ENCODE data around the gene UBA1.

UBA1 gene

GRCh38 chrX:47177079-47177478, 16.6 kb upstream of the UBA1 start:
- H2AFZ ChIP-seq (ENCODE audit: low read length) = no peak overlapping the region
- no peaks in the 10 kb centered on the region for H4K20me1 ChIP-seq (ENCODE audit: insufficient read depth, low read length)
- no peaks in the 10 kb centered on the region for H3K9me2 ChIP-seq (ENCODE audit: low read depth, low read length)
- no peaks in the 10 kb centered on the region for H3K79me2 ChIP-seq (ENCODE audit: insufficient read depth, low read length)
- no peaks in the 10 kb centered on the region for H3K4me1 ChIP-seq (ENCODE audit: insufficient read depth, low read length, severe bottlenecking)
- no peak overlapping the region for H3K4me2 ChIP-seq (ENCODE audit: low read length)
- H3K9me3 ChIP-seq (ENCODE audit: low read length) = no peaks in the 10 kb centered on the region
- no peak for TF ChIP-seq CTCF (IDR thresholded peaks at IDR 0.05; ENCODE audit: low read length)
- no peak for TF ChIP-seq EZH2 (IDR thresholded peaks at IDR 0.05; ENCODE audit: borderline replicate concordance, low read length)
- H3K4me3 ChIP-seq (ENCODE audit: low read depth, low read length, poor library complexity, severe bottlenecking) = no peak overlapping the region
- peaks cover 60% of the 10 kb centered on the region for H3K36me3 ChIP-seq (ENCODE audit: insufficient read depth, low read length)
- H3K27ac ChIP-seq (ENCODE audit: low read depth, low read length, poor library complexity, severe bottlenecking) = no peak overlapping the region
- no peaks in the 10 kb centered on the region for H3F3A ChIP-seq (ENCODE audit: insufficient read depth, low read length)
- no peak overlapping the region for H3K9ac ChIP-seq (ENCODE audit: low read length)
- H3K27me3 ChIP-seq (ENCODE audit: insufficient read depth, low read length) = no peaks in the 10 kb centered on the region

- no peak for TF ChIP-seq EZH2 (IDR thresholded peaks at IDR 0.05; ENCODE audit: borderline replicate concordance, low read length)
- no peak for TF ChIP-seq CTCF (IDR thresholded peaks at IDR 0.05; ENCODE audit: low read length)
- H3K4me3 ChIP-seq (ENCODE audit: low read depth, low read length, poor library complexity, severe bottlenecking) = no peak overlapping the region
- H3K9me3 ChIP-seq (ENCODE audit: low read length) = no peaks in the 10 kb centered on the region
- H3K9ac ChIP-seq (ENCODE audit: low read length) = no peak overlapping the region
- H3K9me2 ChIP-seq (ENCODE audit: low read depth, low read length) = no peaks in the 10 kb centered on the region
- no peaks in the 10 kb centered on the region for H3K27me3 ChIP-seq (ENCODE audit: insufficient read depth, low read length)
- H3K4me2 ChIP-seq (ENCODE audit: low read length) = no peak overlapping the region
- no peaks in the 10 kb centered on the region for H4K20me1 ChIP-seq (ENCODE audit: insufficient read depth, low read length)
- H2AFZ ChIP-seq (ENCODE audit: low read length) = no peak overlapping the region
- no peaks in the 10 kb centered on the region for H3K4me1 ChIP-seq (ENCODE audit: insufficient read depth, low read length, severe bottlenecking)
- H3K79me2 ChIP-seq (ENCODE audit: insufficient read depth, low read length) = no peaks in the 10 kb centered on the region
- no peaks in the 10 kb centered on the region for H3F3A ChIP-seq (ENCODE audit: insufficient read depth, low read length)
- H3K27ac ChIP-seq (ENCODE audit: low read depth, low read length, poor library complexity, severe bottlenecking) = no peak overlapping the region
- peaks cover 64% of the 10 kb centered on the region for H3K36me3 ChIP-seq (ENCODE audit: insufficient read depth, low read length)
Measured at GRCh38 chrX:47178337-47178736, 15.3 kb upstream of the UBA1 start.

GRCh38 chrX:47179221-47179927, 14.3 kb upstream of the UBA1 start:
- Histone ChIP-seq H3K4me3 (ENCODE audit: low read depth, low read length, poor library complexity, severe bottlenecking) (no peak overlapping the region), H3K79me2 (ENCODE audit: insufficient read depth, low read length) (no peaks in the 10 kb centered on the region), H2AFZ (ENCODE audit: low read length) (no peak overlapping the region), H3K36me3 (ENCODE audit: insufficient read depth, low read length) (peaks cover 59% of the 10 kb centered on the region), H4K20me1 (ENCODE audit: insufficient read depth, low read length) (no peaks in the 10 kb centered on the region), H3K9me2 (ENCODE audit: low read depth, low read length) (no peaks in the 10 kb centered on the region), H3K9ac (ENCODE audit: low read length) (no peak overlapping the region), H3F3A (ENCODE audit: insufficient read depth, low read length) (no peaks in the 10 kb centered on the region), H3K4me2 (ENCODE audit: low read length) (no peak overlapping the region), H3K27ac (ENCODE audit: low read depth, low read length, poor library complexity, severe bottlenecking) (no peak overlapping the region), H3K4me1 (ENCODE audit: insufficient read depth, low read length, severe bottlenecking) (no peaks in the 10 kb centered on the region), H3K9me3 (ENCODE audit: low read length) (no peaks in the 10 kb centered on the region), H3K27me3 (ENCODE audit: insufficient read depth, low read length) (no peaks in the 10 kb centered on the region)
- TF ChIP-seq CTCF (IDR thresholded peaks at IDR 0.05; ENCODE audit: low read length) (no peak), EZH2 (IDR thresholded peaks at IDR 0.05; ENCODE audit: borderline replicate concordance, low read length) (no peak)

Data from OCI-LY1 (cell line).